ENCODE results near the gene TRAPPC2L.

TRAPPC2L gene, protein sequence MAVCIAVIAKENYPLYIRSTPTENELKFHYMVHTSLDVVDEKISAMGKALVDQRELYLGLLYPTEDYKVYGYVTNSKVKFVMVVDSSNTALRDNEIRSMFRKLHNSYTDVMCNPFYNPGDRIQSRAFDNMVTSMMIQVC

DNA sequence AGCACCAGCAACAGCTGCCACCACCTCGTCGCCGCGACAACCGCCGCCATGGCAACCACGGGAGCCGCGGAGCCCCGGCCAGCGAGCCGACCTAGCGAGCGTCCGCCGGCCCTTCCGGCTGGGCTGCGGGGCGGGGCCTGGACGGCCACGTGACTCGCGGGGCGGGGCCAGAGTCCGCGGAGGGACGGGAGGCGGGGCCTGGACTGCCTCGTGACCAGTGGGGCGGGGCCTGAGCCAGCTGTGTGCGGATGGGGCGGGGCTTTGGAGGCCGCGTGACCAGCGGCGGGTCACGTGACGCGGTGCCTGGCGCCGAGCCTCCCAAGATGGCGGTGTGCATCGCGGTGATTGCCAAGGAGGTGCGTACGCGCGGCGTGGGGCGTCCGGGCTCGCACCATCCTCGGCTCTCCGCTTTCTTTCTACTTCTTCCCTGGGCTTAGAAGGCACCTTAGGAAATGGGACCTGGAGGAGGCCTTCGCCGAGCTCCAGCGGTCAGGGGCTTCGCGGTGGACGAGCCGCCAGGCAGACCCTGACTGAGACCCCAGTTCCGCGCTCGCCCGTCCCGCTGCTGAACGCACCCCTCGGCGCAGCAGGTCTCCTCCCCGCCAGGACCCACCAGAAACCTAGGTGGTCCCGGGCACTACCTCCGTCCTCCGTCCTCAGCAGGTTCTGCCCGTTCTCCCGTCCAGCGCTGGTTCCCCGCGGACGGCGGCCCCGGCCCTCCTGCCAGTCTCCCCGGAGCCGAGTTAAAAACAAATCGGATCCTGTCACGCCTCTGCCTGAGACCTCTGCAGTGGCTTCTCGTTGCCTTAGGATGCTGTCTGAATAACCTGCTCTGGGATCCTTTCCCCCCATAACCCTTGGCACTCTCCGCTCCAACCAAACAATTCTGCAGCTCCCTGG, at the start of gene TRAPPC2L, which contains the start of gene GALNS:
TSS of gene TRAPPC2L (plus strand) at position 300 of the 900 bp plus-strand sequence. CDS start at position 324, 24 bp downstream.
TSS of gene GALNS (minus strand) at position 120 of the 900 bp plus-strand sequence. CDS start at position 50, 70 bp downstream.
- peak; percentile 96 to 100 (median 99) for DNase-seq (ENCODE audit: low read depth in 3 of 3)

DNA sequence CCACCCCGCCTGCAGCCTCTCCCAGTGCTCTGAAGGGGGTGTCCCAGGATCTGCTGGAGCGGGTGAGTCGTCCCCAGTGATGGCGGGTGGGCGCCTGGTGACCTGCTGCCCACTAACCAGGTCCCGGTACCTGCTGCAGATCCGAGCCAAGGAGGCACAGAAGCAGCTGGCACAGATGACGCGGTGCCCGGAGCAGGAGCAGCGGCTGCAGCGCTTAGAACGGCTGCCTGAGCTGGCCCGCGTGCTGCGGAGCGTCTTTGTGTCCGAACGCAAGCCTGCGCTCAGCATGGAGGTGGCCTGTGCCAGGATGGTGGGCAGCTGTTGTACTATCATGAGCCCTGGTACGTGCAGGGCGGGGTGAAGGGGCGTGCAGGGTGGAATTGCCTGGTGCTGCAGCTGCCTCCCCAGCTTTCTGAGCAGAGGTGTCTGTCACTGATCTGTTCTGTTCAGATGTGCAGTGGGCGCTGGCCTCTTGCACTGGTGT, 49.7 kb upstream of the TRAPPC2L start:
- no peak for DNase-seq (ENCODE audit: low read depth in 3 of 3)

DNA sequence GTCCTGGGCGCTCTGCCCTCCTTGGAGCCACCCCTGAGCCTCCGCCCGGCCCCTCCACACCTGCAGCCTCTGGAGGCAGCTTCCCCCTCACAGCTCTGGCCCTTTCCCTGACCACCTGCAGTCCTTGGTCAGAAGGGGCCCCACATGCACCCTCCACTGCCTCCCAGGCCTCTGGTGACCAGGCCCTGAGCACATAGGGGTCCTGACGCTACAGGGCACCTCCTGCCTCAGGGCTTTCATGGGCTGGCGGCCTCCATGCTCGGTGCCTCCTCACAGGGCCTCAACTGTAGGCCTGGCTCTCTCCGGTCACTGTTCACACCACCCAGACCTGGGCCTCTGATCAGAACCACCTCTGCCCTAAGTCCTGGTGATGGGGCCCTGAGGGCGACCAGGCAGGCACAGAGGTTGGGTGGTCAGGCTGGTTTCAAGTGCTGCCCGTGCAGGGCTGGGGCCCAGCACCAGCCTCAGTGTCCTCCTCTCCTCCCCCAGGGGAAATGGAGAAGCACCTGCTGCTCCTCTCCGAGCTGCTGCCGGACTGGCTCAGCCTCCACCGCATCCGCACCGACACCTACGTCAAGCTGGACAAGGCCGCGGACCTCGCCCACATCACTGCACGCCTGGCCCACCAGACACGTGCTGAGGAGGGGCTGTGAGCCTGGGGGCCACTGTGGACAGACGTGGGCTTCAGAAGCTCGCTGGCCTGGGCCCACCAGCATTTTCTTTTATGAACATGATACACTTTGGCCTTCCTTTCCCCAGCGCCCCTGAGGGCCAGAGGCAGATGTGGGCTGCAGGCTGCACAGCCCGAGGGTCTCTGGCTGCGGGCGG, 49.1 kb upstream of the TRAPPC2L start:
- no peak for DNase-seq (ENCODE audit: low read depth in 3 of 3)

DNA sequence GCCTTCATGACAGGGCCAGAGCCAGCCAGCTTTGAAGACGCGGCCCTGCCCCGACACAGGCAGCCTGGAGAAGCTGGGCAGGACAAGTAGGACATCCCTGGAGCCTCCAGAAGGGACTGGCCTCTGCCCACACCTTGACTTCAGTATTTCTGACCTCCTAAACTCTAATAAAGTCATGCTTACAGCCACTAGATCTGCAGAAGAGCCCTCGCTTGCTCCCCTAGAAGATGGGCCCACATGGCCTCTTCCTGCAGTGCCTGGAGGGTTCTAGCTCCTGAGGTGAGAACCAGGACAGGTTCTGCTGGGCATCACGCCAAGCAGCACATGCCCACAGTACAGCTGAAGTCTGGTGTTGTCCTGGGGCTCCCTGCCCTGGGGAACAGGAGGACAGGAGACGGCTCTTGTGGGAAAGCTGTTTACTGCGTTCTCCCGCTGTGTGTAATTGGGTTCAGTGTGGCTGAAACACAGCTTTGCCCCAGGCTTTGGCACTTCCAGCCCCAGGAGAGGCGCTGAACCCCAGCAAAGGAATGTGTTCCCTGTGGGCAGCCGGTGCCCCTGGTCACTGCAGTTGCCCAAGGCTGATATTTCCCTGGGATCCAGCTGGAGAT, 47.8 kb upstream of the TRAPPC2L start:
- no peak for DNase-seq (ENCODE audit: low read depth in 3 of 3)

DNA sequence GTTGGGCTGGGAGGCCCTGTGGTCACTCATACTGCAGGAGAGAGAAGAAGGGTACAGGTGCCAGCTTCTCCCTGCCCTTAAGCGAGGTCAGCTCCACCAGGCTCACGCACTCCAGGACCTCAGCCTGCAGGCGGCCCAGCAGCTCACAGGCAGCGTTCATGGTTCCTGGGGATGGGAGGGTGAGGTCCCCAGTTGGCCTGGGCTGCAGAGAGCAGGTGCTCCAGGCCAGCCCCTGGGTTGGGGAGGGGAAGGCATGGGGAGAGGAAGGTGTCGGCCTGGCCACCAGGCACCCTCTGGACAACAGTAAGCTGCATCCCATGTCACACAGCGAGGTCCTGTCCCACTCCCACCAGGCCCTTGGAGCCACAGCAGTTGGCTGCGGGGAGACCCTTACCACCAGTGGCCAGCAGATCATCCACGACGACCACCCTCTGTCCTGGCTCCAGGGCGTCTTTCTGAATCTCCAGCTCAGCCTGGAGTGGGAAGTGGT, 47.2 kb upstream of the TRAPPC2L start:
- no peak for DNase-seq (ENCODE audit: low read depth in 3 of 3)

DNA sequence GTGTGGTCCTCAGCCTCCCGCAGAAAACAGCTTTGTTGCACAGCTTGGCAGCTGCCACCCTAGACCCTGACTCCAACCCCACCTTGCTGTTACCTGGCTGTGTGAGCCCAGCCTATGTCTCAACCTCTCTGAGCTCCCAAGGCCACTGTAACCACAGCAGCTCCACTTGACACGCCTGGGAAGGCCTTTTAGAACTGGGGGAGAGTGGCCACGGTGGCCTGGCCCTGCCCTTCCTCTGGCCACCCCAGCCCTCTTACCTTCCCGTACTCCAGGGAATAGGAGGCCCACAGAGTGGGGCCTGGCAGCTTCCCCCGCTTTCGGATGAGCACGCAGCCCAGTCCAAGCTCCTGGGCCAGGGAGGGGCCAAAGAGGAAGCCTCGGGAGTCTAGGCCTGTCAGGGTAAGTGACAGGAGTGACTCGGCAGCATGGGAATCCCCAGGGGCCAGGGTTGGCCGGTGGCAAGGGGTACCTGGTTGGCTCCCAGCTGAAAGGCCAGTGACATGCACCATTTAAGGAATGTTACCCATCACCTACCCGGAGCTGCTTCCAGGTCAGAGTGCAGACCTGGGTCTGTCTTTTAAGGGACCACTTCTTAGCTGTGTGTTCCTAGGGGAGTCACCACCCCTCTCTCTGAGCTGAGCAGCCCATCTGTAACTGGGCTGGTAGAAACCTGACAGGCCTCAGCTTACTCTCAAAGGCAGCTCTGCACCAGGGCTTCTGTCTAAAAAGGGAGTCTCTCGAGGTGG, 46.6 kb upstream of the TRAPPC2L start:
- no peak for DNase-seq (ENCODE audit: low read depth in 3 of 3)

DNA sequence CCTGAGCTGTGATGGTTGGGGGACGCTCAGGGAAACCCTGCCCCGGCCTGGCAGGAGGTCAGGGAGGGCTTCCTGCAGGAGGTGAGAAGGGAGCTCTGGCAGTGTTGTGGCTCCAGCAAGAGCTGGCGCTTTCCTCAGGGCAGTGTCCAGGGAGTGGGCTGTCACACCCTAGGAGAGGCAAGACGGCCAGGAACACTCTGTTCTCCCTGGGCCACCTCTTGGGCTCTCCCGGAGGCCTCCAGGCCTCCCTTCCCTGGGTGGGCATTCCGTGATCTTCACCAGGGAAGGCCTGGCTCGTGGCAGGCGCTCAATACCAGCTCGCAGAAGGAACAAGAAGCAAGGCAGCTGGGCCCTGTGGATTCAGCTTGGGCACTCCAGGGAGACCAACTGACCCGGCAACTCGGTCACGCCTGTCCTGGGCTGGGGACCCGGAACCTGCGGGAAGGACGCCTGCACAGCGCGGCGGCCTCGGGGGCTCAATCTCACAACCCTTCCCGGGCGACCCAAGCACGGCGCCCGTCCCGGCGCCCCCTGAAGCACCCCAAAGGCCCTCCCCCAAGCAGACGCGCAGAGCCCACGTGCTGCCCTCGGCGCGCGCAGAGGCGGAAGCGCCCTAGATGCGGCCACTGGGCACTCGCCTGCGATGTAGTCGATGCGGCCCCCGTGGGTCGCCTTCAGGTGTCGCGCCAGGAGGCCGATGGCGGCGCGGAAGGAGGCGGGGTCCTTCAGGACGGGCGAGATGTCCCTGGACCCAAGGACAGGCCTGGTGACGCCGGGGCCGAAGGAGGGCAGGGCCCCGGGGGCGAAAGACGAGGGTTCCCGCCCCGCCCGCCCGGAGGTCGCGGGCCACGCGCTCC, 45.8 kb upstream of the TRAPPC2L start:
- peak in 1 of 3 donors; percentile 55 for DNase-seq (ENCODE audit: low read depth in 3 of 3)

DNA sequence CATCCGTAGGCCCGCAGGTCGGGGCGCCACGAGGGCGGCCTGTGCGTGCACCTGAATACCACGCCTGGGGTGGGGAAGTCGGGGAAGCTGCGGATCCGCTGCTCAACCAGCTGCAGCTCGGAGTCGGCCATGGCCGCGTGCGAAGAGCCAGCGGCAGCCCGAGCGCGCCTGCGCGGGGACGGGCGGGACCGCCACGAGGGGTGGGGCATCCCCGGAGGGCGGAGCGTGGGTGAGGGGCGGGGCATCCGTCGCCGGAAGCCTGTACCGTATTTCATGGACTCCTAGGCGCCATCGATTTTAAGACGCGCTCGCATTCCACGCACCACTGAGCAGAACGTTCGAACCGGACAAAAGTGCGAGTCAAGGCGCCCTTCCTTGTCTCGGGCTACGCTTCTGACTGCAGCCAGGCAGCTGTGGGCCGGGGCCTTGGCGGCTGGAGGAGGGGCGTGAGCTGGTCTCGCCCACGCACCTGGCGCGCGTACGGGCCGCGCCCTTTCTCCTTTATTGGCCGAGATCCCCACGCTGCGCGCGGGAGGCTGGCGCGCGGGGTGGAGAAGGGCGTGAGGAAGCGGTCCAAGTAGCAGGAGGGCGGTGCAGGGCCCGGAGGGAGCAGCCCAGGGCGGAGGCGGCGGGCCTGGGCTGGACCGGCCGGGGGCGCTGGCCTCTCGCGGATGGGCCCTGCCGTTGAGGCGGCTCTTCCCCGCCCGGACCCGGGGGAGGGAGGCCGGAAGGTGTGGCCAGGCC, 45.0 kb upstream of the TRAPPC2L start, which contains the start of gene APRT:
TSS of gene APRT (minus strand) at position 160 of the 744 bp plus-strand sequence. CDS start at position 131, 29 bp downstream.
- DNase-seq (ENCODE audit: low read depth in 3 of 3): peak; percentile 95 to 98 (median 97)

DNA sequence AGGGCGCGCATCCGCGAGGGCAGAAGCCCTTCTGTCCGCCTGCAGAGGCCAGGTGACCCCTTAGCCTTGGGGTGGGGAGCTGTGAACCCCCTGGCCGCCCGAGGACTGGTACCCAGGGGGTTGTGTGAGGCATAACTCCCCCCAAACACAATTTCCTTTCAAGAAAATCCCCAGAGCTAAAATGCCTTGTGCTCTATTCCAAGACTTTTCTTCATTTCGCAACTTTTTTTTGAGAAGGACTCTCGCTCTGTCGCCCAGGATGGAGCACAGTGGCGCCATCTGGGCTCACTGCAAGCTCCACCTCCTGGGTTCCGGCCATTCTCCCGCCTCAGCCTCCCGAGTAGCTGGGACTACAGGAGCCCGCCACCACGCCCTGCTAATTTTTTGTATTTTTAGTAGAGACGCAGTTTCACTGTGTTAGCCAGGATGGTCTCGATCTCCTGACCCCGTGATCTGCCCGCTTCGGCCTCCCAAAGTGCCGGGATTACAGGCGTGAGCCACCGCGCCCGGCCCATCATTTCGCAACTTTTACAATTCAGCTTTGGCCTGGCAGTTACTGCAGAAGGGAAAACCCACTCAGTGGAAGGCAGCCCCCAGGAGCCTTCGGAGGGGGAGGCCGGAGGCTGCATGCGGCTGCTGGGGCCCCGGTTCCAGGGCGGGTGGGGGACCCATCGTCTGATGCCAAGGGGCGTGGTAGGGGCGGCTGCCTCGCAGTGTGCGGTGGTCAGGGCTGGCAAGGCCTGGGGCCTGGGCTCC, 44.2 kb upstream of the TRAPPC2L start:
- DNase-seq (ENCODE audit: low read depth in 3 of 3): no peak

DNA sequence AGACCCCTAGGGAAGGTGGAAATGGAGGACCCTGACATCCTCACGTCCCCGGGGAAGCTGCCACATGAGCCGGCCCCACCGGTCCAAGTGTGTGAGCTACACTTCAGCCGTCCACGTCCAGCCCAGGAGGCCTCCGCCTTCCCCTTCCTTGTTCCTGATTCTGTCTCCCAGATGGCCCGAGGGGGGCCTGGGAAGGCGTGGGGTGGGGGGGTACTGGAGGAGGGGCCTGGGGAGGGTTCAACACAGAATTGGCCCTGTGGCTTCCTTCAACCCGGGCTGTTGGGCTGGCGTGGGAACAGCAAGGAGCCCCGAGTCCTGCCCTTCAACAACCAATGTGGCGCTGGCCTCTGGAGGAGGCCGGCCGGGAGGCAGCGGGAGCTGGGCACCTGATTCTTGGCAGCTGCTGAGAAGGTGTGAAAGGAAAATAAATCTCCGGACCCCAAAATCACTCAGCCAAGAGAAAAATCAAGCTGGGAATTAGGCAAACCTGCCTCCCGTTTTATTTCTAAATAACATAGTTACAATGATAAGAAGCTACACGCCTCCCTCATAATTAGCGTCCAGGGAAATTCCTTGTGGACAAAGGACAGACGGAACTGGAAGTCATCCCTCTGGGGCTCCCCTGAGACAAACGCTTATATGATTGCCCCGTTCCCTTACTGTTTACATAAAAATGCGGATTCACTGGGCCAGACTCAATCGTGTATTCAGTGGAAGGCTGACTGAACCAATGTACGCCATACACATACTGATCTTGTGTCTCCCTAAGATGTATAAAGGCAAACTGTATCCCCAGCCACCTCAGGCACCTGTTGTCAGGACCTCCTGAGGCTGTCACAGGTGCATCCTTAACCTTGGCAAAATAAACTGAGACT, 43.4 kb upstream of the TRAPPC2L start:
- no peak for DNase-seq (ENCODE audit: low read depth in 3 of 3)

DNA sequence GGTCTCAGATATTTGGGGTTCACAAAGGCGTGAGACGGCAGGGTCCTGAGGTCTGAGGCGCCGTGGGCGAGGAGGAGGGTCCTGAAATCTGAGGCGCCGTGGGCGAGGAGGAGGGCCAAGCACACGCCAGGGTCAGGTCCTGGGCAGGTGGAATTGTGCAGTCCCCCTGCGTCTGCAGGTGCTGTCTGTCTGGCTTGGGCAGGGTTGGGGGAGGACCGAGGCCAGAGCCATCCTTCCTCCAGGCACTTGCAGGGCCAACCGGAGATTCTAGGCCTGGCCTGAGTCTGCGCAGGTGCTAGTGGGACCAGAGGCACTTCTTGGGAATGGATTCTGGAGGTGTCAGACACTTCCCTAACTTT, 42.8 kb upstream of the TRAPPC2L start:
- DNase-seq (ENCODE audit: low read depth in 3 of 3): no peak

DNA sequence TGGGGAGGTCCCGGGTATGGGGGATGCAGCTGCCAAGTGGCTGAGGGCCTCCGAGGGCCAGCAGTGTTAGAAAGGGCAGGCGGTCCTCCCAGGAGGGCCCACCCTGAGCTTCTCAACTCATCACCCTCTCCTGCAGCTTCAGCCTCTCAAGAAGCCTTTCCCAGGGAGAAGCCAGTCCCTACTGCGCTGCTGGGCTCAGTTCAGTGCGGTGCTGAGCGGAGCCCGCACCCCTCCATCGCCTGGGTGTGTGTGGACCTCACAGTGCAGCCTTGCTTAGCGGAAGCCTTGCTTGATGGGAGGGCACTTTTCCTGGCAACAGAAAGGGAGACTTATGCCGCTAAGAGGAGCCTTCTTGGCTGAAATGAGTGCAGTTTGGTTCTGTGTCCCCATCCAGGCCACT, 41.7 kb upstream of the TRAPPC2L start:
- DNase-seq (ENCODE audit: low read depth in 3 of 3): no peak

DNA sequence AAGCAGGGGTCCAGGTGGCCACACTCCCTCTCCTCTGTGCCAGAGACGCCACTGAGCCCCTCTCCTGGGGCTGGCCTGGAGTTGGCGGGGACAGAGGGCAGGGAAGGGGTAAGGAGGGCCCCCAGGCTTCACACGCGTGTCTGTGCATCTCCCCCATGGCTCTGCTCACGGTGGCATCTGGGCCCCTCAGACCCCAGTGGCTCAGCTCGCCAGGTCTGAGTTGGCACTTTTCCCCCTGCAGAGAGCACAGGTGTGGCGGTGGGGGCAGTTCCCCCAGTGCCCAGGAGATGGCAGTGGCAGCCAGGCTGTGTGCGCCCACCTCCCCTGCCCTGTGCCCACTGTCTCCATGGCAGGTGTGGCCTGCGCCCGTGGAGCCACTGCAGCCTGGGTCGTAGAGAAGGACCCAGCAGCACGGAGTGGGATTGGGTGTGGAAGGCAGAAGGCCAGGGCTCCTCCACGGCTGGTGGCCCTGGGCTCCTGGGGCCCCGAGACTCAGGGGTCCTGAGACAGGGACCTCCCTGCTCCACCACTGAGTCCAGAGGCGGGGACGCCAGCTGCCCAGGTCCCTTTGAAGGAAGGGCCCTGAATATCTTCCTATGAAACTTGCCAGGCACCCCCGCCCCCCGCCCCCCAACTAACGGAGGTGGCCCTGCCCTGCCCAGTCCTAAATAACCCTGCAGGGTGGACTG, 40.9 kb upstream of the TRAPPC2L start:
- no peak for DNase-seq (ENCODE audit: low read depth in 3 of 3)

DNA sequence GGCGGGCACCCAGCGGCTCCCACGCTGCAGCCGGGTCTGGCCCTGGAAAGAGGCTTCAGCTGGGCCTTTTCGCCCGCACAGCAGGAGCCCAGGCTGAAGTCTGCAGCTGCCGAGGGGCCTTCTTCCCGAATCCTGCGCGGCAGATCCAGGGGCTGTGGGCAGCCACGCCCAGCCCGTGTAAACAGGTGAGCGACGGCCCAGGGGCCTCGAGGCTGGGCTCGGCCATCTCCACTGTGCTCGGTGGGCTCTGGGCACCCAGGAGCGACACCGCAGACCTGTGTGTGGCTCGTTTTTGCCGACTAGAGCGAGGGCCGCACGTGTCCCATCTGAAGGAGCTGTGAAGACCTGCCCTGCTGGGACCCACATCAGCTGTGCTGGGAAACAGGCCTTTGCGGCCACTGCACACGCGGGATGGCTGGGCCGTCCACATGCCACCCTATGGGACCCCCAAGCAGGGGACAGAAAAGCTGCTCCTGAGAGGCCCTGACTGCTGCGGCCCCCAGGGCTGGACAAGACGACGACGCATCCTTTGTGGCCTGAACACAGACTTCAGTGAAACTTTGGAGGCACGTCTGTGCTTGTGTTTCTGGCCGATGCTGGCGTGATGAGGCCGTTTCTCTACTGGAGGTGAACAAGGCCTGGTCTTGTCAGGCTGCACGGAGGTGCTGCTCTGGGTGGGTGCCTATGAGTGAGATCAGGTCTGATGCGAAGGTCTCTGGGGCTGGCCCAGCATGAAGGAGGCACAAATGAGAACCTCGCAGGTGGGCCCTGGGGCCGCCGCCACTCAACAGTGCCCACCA, 40.0 kb upstream of the TRAPPC2L start:
- no peak for DNase-seq (ENCODE audit: low read depth in 3 of 3)

DNA sequence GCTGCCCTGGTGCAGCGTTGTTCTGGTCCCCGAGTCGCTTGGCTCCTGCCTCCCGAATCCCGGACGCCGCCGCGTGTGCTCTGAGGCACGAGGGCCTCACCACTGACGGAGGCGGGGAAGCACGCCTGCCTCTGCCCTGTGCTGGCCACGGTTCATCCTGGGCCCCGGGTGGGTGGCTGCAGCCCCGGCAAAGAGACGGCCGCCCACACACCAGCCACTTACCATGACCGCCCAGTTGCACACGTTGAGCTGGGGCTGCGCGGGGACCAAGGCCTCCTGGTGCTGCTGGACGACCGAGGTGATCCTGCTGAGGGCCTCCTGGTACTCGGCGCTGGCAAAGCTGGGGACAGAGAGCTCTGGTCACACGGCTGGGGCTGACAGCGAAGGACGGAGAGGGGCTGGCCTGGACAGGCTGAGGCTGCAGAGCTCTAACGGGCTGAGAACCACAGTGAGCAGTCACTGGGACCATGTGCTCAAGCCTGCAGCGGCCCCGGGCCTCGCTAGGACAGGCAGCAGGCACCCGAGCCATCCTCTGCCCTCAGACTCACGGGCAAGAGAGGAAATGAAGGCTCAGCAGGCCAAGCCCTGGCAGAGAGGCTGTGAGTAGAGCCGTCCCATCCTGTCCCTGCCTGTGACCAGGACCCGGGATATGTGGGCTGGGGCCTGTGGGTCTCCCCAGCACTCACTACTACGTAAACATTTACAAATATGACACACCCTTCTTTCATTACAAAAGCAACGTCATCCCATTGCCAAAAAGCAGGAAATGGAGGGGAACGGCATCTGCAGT, 38.9 kb upstream of the TRAPPC2L start:
- no peak for DNase-seq (ENCODE audit: low read depth in 3 of 3)

Data from stimulated activated CD4-positive, alpha-beta T cell treated with anti-CD3 and anti-CD28 coated beads, TNF-alpha, amount 100 ng/mL, for 48 hours (primary cell).